NCI-H2227 treated with DMSO at 0.1 percent for 48 hours (cell line): Measurements from ENCODE around the gene P2RY8.
"Not testable (repeated sequence)": the region's sequence is repeated elsewhere in the genome, so short reads cannot be mapped to it uniquely, and the experiment has no call there.

ENCODE experiments used
- DNase-seq: peaks from one replicate; lab custom pipeline; 2025; lab: John Stamatoyannopoulos, UW

The P2RY8 gene

GRCh38 chrX:1520350-1520749 is 16.6 kb downstream of the P2RY8 start:
- no peak for DNase-seq

- DNase-seq, result no peak
These were observed 17.9 kb downstream of the P2RY8 start for GRCh38 chrX:1519022-1519497.

- DNase-seq, result no peak
These were observed 18.5 kb downstream of the P2RY8 start for GRCh38 chrX:1518512-1518911.

- DNase-seq, result no peak
These were observed 20.3 kb downstream of the P2RY8 start for GRCh38 chrX:1516596-1517104.

- DNase-seq, result no peak
These were observed 25.2 kb downstream of the P2RY8 start for GRCh38 chrX:1511829-1512228.

GRCh38 chrX:1511150-1511549 is 25.8 kb downstream of the P2RY8 start:
- no peak for DNase-seq

GRCh38 chrX:1507511-1508463 is 29.2 kb downstream of the P2RY8 start:
- DNase-seq, result no peak

- no peak for DNase-seq
These were observed 30.1 kb downstream of the P2RY8 start for GRCh38 chrX:1506916-1507315.

- no peak for DNase-seq
These were observed 34.1 kb downstream of the P2RY8 start for GRCh38 chrX:1502853-1503252.

- no peak for DNase-seq
These were observed 34.7 kb downstream of the P2RY8 start for GRCh38 chrX:1502241-1502640.

GRCh38 chrX:1500701-1501624 is 36.0 kb downstream of the P2RY8 start:
- no peak for DNase-seq

- DNase-seq, result no peak
These were observed 40.9 kb downstream of the P2RY8 start for GRCh38 chrX:1496076-1496475.

- DNase-seq, result no peak
These were observed 43.0 kb downstream of the P2RY8 start for GRCh38 chrX:1493877-1494510.

- DNase-seq, result no peak
These were observed 43.6 kb downstream of the P2RY8 start for GRCh38 chrX:1493412-1493811.

GRCh38 chrX:1492421-1493012 is 44.5 kb downstream of the P2RY8 start:
- DNase-seq, result no peak

- DNase-seq, result no peak
These were observed 45.1 kb downstream of the P2RY8 start for GRCh38 chrX:1491851-1492349.

GRCh38 chrX:1491248-1491647 is 45.7 kb downstream of the P2RY8 start:
- DNase-seq, result not testable (repeated sequence)

GRCh38 chrX:1490723-1491122 is 46.3 kb downstream of the P2RY8 start:
- not testable (repeated sequence) for DNase-seq

GRCh38 chrX:1489354-1489753 is 47.6 kb downstream of the P2RY8 start:
- DNase-seq, result not testable (repeated sequence)

- no peak for DNase-seq
These were observed 48.2 kb downstream of the P2RY8 start for GRCh38 chrX:1488745-1489144.

GRCh38 chrX:1488141-1488540 is 48.8 kb downstream of the P2RY8 start:
- DNase-seq, result no peak
